ENCODE results near the gene TTC28. TPM values are rescaled to one million over a fixed set of nuclear protein-coding genes. Genes with fewer than 3 reads are reported as not detected.
A peak's percentile ranks its signal among the peaks of the same experiment; 100 is the strongest.
"Not testable (repeated sequence)": the region's sequence is repeated elsewhere in the genome, so short reads cannot be mapped to it uniquely, and the experiment has no call there.

Gene TTC28
- total RNA-seq, 2 experiments from 2014 or later, result 0.71 to 0.97 TPM

GRCh38 chr22:28063656-28064055 lies 616.0 kb downstream of the TTC28 start:
- DNase-seq (no peak), ATAC-seq (ENCODE audit: low read depth) (no peak)
- peaks cover 4% of the 10 kb centered on the region for H3K9me3 Mint-ChIP-seq
- H3K4me1 Mint-ChIP-seq, result no peaks in the 10 kb centered on the region
- H3K27ac Mint-ChIP-seq, result no peak overlapping the region
- H3K36me3 Mint-ChIP-seq, result peaks cover 2% of the 10 kb centered on the region
- peaks cover 3% of the 10 kb centered on the region for H3K27me3 Mint-ChIP-seq
- POLR2A ChIA-PET, result no interaction called here
- H3K4me3 Mint-ChIP-seq, result no peak overlapping the region

- H3K4me1 Mint-ChIP-seq; H3K36me3 Mint-ChIP-seq; H3K4me3 Mint-ChIP-seq; H3K27me3 Mint-ChIP-seq; DNase-seq; POLR2A ChIA-PET; H3K9me3 Mint-ChIP-seq; ATAC-seq (ENCODE audit: low read depth); H3K27ac Mint-ChIP-seq: not testable (repeated sequence)
Measured at GRCh38 chr22:28060594-28060993, 619.0 kb downstream of the TTC28 start.

GRCh38 chr22:28058036-28058435 lies 621.6 kb downstream of the TTC28 start:
- Mint-ChIP-seq H3K4me1 (no peaks in the 10 kb centered on the region), H3K27me3 (peaks cover 5% of the 10 kb centered on the region), H3K36me3 (peaks cover 2% of the 10 kb centered on the region), H3K4me3 (no peak overlapping the region), H3K9me3 (peaks cover 4% of the 10 kb centered on the region), H3K27ac (no peak overlapping the region)
- POLR2A ChIA-PET, result no interaction called here
- ATAC-seq (ENCODE audit: low read depth) (no peak), DNase-seq (no peak)

GRCh38 chr22:28054819-28055208 lies 624.8 kb downstream of the TTC28 start:
- peaks cover 3% of the 10 kb centered on the region for H3K27me3 Mint-ChIP-seq
- no peak overlapping the region for H3K27ac Mint-ChIP-seq
- DNase-seq, result no peak
- H3K36me3 Mint-ChIP-seq, result no peaks in the 10 kb centered on the region
- H3K4me1 Mint-ChIP-seq, result no peaks in the 10 kb centered on the region
- ATAC-seq (ENCODE audit: low read depth), result no peak
- H3K4me3 Mint-ChIP-seq, result no peak overlapping the region
- no peaks in the 10 kb centered on the region for H3K9me3 Mint-ChIP-seq
- POLR2A ChIA-PET, result no interaction called here

GRCh38 chr22:28053896-28054818 lies 625.5 kb downstream of the TTC28 start:
- no peak overlapping the region for H3K4me3 Mint-ChIP-seq
- no peaks in the 10 kb centered on the region for H3K9me3 Mint-ChIP-seq
- H3K36me3 Mint-ChIP-seq, result no peaks in the 10 kb centered on the region
- H3K27ac Mint-ChIP-seq, result no peak overlapping the region
- DNase-seq, result no peak
- no peaks in the 10 kb centered on the region for H3K4me1 Mint-ChIP-seq
- ATAC-seq (ENCODE audit: low read depth), result no peak
- peaks cover 3% of the 10 kb centered on the region for H3K27me3 Mint-ChIP-seq
- POLR2A ChIA-PET, result no interaction called here

- no peak for ATAC-seq (ENCODE audit: low read depth)
- no peak for DNase-seq
- POLR2A ChIA-PET, result no interaction called here
- H3K27ac Mint-ChIP-seq, result no peak overlapping the region
- H3K4me3 Mint-ChIP-seq, result no peak overlapping the region
- no peaks in the 10 kb centered on the region for H3K9me3 Mint-ChIP-seq
- peaks cover 3% of the 10 kb centered on the region for H3K27me3 Mint-ChIP-seq
- no peaks in the 10 kb centered on the region for H3K4me1 Mint-ChIP-seq
- no peaks in the 10 kb centered on the region for H3K36me3 Mint-ChIP-seq
Measured at GRCh38 chr22:28052825-28053269, 626.8 kb downstream of the TTC28 start.

- Mint-ChIP-seq H3K9me3 (no peaks in the 10 kb centered on the region), H3K36me3 (no peaks in the 10 kb centered on the region), H3K4me3 (no peak overlapping the region), H3K27me3 (peaks cover 3% of the 10 kb centered on the region), H3K4me1 (no peaks in the 10 kb centered on the region), H3K27ac (no peak overlapping the region)
- peak; percentile 47 for DNase-seq
- ATAC-seq (ENCODE audit: low read depth), result no peak
- POLR2A ChIA-PET, result no interaction called here
Measured at GRCh38 chr22:28051787-28052356, 627.8 kb downstream of the TTC28 start.

GRCh38 chr22:28051091-28051786 lies 628.4 kb downstream of the TTC28 start:
- no peaks in the 10 kb centered on the region for H3K4me1 Mint-ChIP-seq
- no peaks in the 10 kb centered on the region for H3K9me3 Mint-ChIP-seq
- no peak overlapping the region for H3K27ac Mint-ChIP-seq
- no peak for ATAC-seq (ENCODE audit: low read depth)
- POLR2A ChIA-PET, result no interaction called here
- H3K27me3 Mint-ChIP-seq, result peaks cover 3% of the 10 kb centered on the region
- H3K36me3 Mint-ChIP-seq, result no peaks in the 10 kb centered on the region
- no peak overlapping the region for H3K4me3 Mint-ChIP-seq
- DNase-seq, result no peak

- no peak for ATAC-seq (ENCODE audit: low read depth)
- no peak for DNase-seq
- no peaks in the 10 kb centered on the region for H3K4me1 Mint-ChIP-seq
- no peaks in the 10 kb centered on the region for H3K27me3 Mint-ChIP-seq
- POLR2A ChIA-PET, result no interaction called here
- H3K4me3 Mint-ChIP-seq, result no peak overlapping the region
- no peak overlapping the region for H3K27ac Mint-ChIP-seq
- no peaks in the 10 kb centered on the region for H3K36me3 Mint-ChIP-seq
- no peaks in the 10 kb centered on the region for H3K9me3 Mint-ChIP-seq
Measured at GRCh38 chr22:28048529-28048928, 631.1 kb downstream of the TTC28 start.

- POLR2A ChIA-PET, result no interaction called here
- Mint-ChIP-seq H3K4me1 (no peaks in the 10 kb centered on the region), H3K27ac (no peak overlapping the region), H3K4me3 (no peak overlapping the region), H3K9me3 (no peaks in the 10 kb centered on the region), H3K27me3 (no peaks in the 10 kb centered on the region), H3K36me3 (no peaks in the 10 kb centered on the region)
- ATAC-seq (ENCODE audit: low read depth), result no peak
- no peak for DNase-seq
Measured at GRCh38 chr22:28047740-28048139, 631.9 kb downstream of the TTC28 start.

GRCh38 chr22:28046100-28046499 lies 633.5 kb downstream of the TTC28 start:
- POLR2A ChIA-PET, result no interaction called here

GRCh38 chr22:28044546-28045173 lies 635.0 kb downstream of the TTC28 start:
- ATAC-seq (ENCODE audit: low read depth), result no peak
- H3K36me3 Mint-ChIP-seq, result no peaks in the 10 kb centered on the region
- H3K27ac Mint-ChIP-seq, result no peak overlapping the region
- no peak for DNase-seq
- POLR2A ChIA-PET, result no interaction called here
- H3K4me1 Mint-ChIP-seq, result no peaks in the 10 kb centered on the region
- peaks cover 3% of the 10 kb centered on the region for H3K27me3 Mint-ChIP-seq
- H3K4me3 Mint-ChIP-seq, result no peak overlapping the region
- no peaks in the 10 kb centered on the region for H3K9me3 Mint-ChIP-seq

More at GRCh38 chr22:28046100-28046499, 633.5 kb downstream of the TTC28 start:
- Mint-ChIP-seq H3K4me3 (no peak overlapping the region), H3K4me1 (no peaks in the 10 kb centered on the region), H3K36me3 (no peaks in the 10 kb centered on the region), H3K27me3 (no peaks in the 10 kb centered on the region), H3K9me3 (no peaks in the 10 kb centered on the region), H3K27ac (no peak overlapping the region)
- DNase-seq (no peak), ATAC-seq (ENCODE audit: low read depth) (no peak)

- Mint-ChIP-seq H3K9me3 (no peaks in the 10 kb centered on the region), H3K36me3 (no peaks in the 10 kb centered on the region), H3K27me3 (peaks cover 6% of the 10 kb centered on the region), H3K4me3 (no peak overlapping the region), H3K27ac (no peak overlapping the region), H3K4me1 (no peaks in the 10 kb centered on the region)
- DNase-seq (no peak), ATAC-seq (ENCODE audit: low read depth) (no peak)
- POLR2A ChIA-PET, result no interaction called here
Measured at GRCh38 chr22:28043266-28043665, 636.4 kb downstream of the TTC28 start.

All from activated naive CD8-positive, alpha-beta T cell treated with anti-CD3 and anti-CD28 coated beads, Interleukin-2, amount 10 ng/mL, durations not matched to agents 7 days and 5 days (primary cell).